ENCODE data around the gene ZCCHC8.
"Not testable (repeated sequence)": the region's sequence is repeated elsewhere in the genome, so short reads cannot be mapped to it uniquely, and the experiment has no call there.

DNA sequence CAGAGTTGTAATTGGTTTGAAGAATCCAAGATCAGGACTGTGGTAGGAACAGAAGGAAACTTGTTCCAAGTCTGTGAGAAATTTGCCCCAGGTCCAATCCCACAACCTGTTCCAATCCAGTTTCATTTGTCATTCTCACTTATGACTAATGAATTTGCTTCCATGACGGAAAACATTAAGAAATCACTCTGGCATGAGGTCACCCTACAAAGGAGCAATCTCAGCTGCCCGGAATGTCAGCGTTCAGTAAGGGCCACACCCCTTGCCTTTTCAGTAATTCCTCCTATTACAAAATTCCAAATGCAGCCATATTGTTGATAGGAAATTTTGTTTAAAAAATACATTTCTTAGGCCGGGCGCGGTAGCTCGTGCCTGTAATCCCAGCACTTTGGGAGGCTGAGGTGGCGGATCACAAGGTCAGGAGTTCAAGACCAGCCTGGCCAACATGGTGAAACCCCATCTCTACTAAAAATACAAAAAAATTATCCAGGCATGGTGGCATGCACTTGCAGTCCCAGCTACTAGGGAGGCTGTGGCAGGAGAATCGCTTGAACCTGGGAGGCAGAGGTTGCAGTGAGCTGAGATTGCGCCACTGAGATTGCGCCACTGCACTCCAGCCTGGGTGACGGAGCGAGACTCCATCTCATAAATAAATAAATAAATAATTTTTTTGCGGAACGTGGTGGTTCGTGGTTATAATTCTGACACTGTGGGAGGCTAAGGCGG lies 36.3 kb downstream of the ZCCHC8 start:
- TF ChIP-seq, protein P1, sequence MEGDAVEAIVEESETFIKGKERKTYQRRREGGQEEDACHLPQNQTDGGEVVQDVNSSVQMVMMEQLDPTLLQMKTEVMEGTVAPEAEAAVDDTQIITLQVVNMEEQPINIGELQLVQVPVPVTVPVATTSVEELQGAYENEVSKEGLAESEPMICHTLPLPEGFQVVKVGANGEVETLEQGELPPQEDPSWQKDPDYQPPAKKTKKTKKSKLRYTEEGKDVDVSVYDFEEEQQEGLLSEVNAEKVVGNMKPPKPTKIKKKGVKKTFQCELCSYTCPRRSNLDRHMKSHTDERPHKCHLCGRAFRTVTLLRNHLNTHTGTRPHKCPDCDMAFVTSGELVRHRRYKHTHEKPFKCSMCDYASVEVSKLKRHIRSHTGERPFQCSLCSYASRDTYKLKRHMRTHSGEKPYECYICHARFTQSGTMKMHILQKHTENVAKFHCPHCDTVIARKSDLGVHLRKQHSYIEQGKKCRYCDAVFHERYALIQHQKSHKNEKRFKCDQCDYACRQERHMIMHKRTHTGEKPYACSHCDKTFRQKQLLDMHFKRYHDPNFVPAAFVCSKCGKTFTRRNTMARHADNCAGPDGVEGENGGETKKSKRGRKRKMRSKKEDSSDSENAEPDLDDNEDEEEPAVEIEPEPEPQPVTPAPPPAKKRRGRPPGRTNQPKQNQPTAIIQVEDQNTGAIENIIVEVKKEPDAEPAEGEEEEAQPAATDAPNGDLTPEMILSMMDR (IDR thresholded peaks at IDR 0.05 in 2 of 3, conservative IDR thresholded peaks at IDR 0.05 in 1 of 3; ENCODE audit: borderline replicate concordance in 1 of 3, insufficient read depth in 1 of 3, low read depth in 2 of 3, low read length in 2 of 3) = not testable (repeated sequence)
- TF ChIP-seq CBX3 (IDR thresholded peaks at IDR 0.05; ENCODE audit: low read depth) (peak; percentile 78), FOSL1 (IDR thresholded peaks at IDR 0.05; ENCODE audit: low read depth) (peak; percentile 71)
- TF ChIP-seq ZFX (IDR thresholded peaks at IDR 0.05); POLR2A (IDR thresholded peaks at IDR 0.05; ENCODE audit: borderline replicate concordance, extremely low read depth, insufficient read depth, insufficient read length); EZH2 (IDR thresholded peaks at IDR 0.05): not testable (repeated sequence)
- TF ChIP-seq, protein P2, sequence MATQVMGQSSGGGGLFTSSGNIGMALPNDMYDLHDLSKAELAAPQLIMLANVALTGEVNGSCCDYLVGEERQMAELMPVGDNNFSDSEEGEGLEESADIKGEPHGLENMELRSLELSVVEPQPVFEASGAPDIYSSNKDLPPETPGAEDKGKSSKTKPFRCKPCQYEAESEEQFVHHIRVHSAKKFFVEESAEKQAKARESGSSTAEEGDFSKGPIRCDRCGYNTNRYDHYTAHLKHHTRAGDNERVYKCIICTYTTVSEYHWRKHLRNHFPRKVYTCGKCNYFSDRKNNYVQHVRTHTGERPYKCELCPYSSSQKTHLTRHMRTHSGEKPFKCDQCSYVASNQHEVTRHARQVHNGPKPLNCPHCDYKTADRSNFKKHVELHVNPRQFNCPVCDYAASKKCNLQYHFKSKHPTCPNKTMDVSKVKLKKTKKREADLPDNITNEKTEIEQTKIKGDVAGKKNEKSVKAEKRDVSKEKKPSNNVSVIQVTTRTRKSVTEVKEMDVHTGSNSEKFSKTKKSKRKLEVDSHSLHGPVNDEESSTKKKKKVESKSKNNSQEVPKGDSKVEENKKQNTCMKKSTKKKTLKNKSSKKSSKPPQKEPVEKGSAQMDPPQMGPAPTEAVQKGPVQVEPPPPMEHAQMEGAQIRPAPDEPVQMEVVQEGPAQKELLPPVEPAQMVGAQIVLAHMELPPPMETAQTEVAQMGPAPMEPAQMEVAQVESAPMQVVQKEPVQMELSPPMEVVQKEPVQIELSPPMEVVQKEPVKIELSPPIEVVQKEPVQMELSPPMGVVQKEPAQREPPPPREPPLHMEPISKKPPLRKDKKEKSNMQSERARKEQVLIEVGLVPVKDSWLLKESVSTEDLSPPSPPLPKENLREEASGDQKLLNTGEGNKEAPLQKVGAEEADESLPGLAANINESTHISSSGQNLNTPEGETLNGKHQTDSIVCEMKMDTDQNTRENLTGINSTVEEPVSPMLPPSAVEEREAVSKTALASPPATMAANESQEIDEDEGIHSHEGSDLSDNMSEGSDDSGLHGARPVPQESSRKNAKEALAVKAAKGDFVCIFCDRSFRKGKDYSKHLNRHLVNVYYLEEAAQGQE (IDR thresholded peaks at IDR 0.05; ENCODE audit: low read depth) = not testable (repeated sequence)
- TF ChIP-seq, protein P3, sequence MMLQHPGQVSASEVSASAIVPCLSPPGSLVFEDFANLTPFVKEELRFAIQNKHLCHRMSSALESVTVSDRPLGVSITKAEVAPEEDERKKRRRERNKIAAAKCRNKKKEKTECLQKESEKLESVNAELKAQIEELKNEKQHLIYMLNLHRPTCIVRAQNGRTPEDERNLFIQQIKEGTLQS (IDR thresholded peaks at IDR 0.05) = peak; percentile 78

Data from HCT116 (cell line).